VCaP (cell line): ENCODE measurements around the gene KMT5B.

Experiments used
- H3K27ac ChIP-seq: fragments of 450-650 bp; 2 replicates; pipeline ENCODE4 v1.5.1; 2017
- TF ChIP-seq, protein P1 (sequence below): fragments of 450-650 bp; conservative IDR thresholded peaks from 2 replicates; pipeline ENCODE4 v1.5.1; 2017; ENCODE audit warnings: mild to moderate bottlenecking, moderate library complexity

Gene KMT5B

GRCh38 chr11:68145120-68145866 is 67.8 kb downstream of the KMT5B start:
- H3K27ac ChIP-seq = peak overlapping the region; percentile 99
- TF ChIP-seq, protein P1, sequence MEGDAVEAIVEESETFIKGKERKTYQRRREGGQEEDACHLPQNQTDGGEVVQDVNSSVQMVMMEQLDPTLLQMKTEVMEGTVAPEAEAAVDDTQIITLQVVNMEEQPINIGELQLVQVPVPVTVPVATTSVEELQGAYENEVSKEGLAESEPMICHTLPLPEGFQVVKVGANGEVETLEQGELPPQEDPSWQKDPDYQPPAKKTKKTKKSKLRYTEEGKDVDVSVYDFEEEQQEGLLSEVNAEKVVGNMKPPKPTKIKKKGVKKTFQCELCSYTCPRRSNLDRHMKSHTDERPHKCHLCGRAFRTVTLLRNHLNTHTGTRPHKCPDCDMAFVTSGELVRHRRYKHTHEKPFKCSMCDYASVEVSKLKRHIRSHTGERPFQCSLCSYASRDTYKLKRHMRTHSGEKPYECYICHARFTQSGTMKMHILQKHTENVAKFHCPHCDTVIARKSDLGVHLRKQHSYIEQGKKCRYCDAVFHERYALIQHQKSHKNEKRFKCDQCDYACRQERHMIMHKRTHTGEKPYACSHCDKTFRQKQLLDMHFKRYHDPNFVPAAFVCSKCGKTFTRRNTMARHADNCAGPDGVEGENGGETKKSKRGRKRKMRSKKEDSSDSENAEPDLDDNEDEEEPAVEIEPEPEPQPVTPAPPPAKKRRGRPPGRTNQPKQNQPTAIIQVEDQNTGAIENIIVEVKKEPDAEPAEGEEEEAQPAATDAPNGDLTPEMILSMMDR = no peak

DNA sequence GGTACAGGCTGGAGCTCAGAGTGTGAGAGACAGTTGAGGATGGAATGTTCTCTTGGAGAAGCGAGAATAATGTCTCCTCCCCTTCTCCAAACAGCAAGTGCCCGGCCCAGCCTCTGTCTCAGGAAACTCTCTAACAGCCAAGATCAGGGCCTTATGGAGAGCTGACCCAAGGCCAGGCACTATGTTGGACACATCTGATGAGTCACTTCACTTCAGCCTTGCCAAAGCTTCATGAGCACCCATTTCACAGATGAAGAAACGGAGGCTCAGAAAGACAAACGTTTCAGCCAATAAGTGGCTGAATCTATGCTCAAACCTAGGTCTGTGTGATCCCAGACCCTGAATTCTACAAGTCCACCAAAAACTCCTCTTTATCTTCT is 69.8 kb downstream of the KMT5B start:
- TF ChIP-seq, protein P1 = no peak
- no peak overlapping the region for H3K27ac ChIP-seq

DNA sequence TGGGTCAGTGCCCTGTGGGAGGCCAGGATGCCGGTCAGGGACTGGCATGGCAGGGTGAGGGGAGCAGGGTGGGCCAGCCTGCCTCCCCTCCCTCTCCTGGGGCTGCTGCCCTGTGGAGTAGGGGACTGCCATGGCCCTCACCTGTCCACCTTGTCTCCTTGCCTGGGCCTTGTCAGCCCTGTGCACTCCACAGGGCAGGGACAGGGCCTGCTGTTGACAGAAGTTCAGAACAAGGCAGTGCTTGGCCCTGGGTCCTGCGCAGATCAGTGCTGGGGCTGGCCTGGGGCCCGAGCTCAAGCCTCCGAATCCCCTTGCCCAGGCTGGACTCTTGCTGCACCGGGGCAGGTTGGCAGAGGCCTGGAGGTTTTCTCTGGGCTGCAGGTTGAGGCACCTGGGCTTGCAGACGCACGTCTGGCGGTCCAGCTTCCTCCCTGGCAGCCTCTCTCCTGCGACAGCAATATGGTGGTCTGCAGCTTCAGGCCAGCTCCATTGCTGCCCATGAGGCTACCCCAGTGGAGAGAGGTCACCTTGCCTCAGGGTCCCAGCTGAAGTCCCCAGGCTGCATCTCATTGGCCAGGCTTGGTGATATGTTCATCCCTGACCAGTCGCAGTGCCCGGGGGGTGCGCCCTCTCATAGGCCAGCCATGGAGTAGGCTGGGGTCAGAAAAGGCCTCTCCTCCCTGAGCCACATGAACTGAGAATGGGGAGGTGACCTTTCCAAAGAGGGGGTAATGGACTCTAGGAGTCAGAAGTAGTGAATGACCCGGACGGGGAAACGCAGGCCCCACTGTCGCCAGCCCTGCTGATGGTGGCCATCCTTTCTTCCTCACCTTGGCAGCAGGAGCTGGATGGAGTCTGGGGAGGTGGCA is 70.4 kb downstream of the KMT5B start:
- H3K27ac ChIP-seq = peak overlapping the region; percentile 100; the same call in 1 of the 2 replicates
- TF ChIP-seq, protein P1 = no peak

DNA sequence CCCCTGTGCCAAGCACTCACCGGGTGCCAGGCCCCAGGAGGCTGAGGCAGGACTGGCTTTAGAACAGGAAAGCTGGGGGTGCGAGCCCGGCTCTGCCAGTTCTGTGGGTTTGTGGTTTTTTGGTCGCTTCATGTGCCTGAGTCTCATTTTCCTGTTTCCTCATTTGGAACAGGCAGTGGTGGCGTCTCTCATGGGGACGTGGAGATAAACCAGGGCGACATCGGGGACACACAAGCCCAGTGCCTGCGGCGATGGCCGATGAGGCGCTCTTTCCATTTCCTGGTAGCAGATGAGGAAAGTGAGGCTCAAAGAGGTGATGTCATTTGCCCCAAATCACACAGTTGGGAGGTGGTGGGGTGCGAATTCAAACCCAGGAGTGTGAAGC is 71.1 kb downstream of the KMT5B start:
- TF ChIP-seq, protein P1 = no peak
- peak overlapping the region; percentile 100; the same call in 1 of the 2 replicates for H3K27ac ChIP-seq

DNA sequence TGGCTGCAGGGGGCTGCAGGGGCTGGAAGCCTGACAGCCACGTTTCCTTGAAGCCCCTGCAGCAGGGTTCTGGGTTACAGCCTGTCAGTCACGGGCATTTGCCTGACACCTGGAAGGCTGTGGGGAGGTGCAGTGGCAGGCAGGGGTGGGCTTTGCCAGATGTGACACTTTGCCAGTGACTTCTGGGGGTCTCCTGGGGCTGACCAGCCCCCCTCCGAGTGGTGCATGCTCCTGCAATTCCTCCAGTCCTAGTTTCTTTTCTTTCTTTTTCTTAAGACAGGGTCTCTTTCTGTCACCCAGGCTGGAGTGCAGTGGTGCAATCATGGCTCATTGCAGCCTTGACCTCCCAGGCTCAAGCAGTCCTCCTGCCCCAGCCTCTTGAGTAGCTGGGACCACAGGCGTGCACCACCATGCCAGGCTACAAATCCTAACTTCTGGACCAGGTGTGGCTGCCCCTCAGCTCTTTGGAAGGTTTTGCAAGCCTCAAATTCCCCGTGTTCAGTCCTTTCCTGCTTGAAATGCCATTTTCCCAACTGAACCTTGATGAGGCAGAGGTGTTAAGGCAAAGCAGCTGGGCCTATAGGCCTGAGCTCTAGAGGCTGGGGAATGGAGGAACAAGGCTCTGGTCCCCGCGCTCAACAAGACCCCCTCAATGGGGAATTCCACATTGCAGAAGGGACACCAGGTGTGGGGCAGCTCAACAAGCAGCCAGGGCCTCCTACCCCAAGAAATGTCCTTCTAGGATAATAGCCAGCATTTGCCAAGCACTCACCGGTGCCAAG is 71.7 kb downstream of the KMT5B start:
- H3K27ac ChIP-seq = peak overlapping the region; percentile 100
- TF ChIP-seq, protein P1 = no peak

DNA sequence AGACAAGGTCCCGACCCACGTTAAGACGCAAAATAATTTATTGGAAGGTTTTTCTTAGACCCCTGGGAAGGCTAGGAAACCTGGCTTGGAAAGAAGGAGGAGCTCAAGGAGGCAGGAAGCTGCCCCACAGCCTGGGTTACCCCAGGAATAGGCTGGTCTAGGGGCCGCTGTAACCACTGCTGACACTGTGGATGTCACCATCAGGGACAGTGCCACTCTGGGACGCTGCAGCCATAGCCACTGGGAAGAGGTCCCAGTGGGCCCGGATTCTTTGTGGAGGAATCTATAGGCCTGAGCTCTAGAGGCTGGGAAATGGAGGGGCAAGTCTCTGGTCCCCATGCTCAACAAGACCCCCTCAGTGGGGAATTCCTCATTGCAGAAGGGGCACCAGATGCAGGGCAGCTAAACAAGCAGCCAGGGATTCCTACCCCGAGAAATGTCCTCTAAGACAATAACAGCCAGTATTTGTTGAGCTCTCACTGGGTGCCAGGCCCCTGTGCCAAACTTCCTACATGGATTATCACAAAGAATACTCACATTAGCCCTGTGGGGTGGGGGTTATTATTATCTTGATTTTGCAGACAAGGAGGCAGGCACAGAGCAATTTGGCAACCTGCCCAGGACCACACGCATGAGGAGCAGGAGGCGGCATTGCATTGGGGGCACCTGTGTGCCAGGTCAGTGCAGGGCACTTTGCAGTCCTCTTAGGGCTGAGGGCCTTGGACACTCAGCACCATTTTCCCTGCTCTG is 72.4 kb downstream of the KMT5B start:
- H3K27ac ChIP-seq = peak overlapping the region; percentile 100
- TF ChIP-seq, protein P1 = no peak
